Activated CD4-positive, alpha-beta T cell treated with anti-CD3 and anti-CD28 coated beads for 48 hours (primary cell): Measurements from ENCODE around the gene PDZD4.

Source experiments
- DNase-seq: peaks from one replicate; pipeline ENCODE4 v3.0.0-alpha.2; 2020

PDZD4 gene

DNA sequence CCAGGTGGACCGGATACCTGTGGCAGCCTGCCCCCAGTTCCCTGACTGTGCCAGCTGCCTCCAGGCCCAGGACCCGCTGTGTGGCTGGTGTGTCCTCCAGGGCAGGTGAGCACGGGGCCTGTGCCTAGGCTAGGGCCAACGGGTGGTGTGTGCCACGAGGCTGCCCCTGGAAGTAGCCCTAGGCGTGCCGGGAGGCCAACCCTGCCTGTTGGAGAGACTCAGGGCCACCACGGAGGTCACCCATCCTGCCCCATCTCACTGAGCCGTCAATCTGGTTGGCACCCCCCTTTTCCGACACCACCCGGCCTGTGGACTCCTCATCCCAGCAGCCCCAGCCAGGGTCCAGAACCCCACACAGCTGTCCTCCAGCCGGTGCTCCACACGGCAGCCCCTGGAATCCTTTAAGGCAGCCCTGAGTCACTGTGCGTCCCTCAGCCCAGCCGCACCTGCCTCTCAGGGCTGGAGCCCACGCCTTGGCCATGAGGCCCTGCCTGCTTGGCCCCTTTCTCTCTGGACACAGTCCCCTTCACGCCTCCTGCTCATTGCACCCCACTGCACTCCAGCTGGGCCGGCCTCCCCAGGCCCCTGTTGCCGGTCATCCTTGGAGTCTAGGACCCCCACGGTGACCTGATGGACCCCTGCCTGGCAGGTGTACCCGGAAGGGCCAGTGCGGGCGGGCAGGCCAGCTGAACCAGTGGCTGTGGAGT lies 61.0 kb downstream of the PDZD4 start:
- peak; percentile 1 for DNase-seq

DNA sequence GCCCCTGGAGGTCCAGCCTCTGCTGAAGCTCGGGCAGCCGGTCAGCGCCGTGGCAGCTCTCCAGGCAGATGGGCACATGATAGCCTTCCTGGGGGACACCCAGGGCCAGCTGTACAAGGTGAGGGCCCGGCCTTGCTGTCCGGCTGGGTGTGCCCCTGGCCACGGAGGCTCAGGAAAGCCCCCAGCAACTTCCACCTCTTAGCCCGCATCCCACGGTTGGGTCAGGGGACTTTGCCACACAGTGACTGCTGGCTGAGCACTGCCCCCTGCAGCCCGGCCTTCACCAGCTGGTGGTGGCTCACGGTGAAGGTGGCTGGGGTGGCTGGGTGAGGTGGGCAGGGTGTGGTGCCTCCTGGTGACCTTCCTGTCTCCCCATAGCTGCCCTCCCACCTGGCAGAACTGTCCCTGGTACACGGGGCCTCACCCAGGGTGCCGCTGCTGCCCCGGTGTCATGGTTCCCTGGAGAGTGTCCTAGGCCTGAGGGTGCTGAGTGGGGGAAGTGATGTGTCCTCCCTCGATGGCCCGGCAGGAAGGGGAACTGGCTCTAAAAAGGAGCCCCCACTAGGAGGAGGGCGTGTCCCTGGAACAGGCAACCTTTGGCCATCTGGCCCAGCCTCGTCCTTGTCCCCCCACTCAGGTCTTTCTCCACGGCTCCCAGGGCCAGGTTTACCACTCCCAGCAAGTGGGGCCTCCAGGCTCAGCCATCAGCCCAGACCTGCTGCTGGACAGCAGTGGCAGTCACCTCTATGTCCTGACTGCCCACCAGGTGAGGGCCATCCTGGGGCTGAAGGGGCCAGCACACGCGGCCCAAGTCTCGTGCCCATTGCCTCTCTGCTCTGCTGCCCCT lies 61.8 kb downstream of the PDZD4 start:
- peak; percentile 2 for DNase-seq

DNA sequence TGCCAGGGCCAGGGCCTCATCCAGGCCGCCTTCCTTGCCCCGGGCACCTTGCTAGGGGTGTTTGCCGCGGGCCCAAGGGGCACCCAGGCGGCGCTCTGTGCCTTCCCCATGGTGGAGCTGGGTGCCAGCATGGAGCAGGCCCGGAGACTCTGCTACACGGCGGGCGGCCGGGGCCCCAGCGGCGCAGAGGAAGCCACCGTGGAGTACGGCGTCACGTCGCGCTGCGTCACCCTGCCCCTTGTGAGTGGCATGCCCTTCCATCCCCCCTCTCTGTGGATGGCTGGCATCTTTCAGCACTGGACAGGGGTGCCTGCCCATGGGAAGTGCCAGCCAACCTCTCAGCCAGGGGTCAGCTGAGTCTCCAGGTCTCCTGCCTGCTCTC lies 62.7 kb downstream of the PDZD4 start:
- DNase-seq: no peak

DNA sequence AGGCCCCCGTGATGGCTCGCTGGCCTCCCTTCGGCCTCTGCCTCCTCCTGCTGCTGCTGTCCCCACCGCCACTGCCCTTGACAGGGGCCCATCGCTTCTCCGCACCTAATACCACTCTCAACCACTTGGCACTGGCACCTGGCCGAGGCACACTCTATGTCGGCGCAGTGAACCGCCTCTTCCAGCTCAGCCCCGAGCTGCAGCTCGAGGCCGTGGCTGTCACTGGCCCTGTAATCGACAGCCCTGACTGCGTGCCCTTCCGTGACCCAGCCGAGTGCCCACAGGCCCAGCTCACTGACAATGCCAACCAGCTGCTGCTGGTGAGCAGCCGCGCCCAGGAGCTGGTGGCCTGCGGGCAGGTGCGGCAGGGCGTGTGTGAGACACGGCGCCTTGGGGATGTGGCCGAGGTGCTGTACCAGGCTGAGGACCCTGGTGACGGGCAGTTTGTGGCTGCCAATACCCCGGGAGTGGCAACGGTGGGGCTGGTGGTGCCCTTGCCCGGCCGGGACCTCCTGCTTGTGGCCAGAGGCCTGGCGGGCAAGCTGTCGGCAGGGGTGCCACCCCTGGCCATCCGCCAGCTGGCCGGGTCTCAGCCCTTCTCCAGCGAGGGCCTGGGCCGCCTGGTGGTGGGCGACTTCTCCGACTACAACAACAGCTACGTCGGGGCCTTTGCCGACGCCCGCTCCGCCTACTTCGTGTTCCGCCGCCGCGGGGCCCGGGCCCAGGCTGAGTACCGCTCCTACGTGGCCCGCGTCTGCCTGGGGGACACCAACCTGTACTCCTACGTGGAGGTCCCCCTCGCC lies 63.3 kb downstream of the PDZD4 start:
- DNase-seq: no peak

DNA sequence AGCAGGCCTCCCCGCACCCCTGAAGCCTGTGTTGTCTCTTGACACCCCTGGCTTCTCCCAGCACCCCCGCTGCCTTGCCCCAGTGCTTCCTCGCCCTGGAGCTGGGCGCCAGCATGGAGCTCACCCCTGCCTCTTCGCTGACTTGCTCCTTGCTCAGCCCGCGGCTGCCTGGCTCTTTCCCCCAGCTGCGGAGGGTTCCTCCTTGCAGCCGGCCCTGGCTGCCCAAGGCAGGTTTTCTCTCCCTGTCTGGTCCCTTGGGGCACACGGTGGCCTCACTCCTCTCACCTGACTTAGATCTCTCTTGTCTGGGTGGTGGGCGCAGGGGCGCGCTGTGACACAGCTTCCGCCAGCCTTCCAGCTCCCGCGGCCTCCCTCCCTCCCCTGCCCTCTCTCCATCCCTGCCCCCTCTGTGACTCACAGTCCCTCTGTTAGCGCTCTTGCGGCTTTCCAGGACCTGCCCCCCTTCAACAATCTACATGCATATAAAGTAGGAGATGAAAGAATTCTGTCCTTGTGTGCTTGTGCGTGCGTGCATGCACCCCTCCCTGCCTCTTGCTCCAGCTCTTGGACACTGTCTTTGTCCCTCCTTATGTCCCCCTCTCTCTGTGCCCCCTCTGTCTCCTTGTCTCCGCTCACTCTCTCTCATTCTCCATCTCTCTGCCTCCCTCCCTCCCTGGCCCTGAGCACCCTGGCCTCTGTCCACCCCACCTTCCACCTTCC lies 64.1 kb downstream of the PDZD4 start:
- DNase-seq: peak; percentile 49

DNA sequence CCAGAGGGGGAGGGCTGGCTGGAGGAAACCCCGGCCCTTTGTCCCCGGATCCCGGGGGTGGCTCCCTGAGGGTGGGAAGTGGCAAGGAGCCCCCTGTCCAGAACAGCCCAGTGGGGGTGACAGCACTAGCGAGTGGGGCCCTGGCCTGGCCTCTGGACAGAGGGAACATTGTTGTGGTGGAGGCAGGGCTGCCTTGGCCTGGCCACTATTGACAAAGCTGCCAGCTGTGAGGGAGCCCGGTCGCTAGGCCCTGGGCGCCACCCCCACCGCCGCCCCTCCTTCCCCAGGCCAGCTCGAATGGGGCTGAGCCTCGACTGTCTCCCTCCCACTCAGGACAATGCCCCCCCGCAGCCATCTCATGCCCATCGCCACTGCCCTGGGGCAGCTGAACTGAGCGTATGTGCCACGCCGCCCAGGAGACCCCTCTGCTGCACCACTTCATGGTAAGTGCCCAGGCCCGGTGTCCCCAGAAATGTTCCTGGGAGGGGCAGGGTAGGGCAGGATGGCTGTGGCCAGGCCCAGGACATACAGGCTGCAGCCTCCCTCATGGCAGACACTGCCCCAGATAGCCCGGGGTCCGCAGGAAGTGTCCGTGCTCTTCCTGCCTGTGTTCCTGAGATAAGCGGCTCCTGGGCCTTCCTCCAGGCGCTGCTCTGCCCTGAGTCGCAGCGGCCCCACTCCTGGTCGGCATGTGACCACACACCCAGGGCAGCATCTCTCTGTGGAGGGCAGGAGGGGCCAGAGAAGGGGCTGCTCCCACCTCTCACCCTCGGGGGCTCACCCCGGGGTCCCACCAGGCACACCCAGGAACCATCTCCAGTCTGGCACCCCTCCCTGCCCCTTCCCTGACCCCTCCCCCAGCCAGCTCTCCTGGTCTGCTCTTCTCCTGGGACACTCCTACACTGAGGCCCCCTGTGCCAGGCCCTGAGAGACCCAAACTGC lies 64.9 kb downstream of the PDZD4 start:
- DNase-seq: peak; percentile 1

DNA sequence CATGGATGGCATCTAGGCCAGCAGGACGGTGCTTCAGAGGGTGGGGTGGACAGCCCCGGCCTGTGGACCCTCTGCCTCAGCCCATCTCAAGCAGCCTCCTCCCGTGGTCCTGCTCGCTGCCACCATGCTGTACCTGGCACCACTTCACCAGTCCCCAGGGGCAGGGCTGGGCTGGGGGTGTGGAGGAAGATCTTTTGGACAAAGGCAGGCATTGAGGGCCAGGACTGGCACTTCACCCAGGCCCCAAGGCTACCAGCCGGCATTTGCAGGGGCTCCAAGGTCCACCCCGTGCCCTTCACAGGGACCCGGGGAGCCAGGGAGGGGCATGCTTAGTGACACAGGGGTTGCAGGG lies 65.6 kb downstream of the PDZD4 start:
- peak; percentile 1 for DNase-seq

DNA sequence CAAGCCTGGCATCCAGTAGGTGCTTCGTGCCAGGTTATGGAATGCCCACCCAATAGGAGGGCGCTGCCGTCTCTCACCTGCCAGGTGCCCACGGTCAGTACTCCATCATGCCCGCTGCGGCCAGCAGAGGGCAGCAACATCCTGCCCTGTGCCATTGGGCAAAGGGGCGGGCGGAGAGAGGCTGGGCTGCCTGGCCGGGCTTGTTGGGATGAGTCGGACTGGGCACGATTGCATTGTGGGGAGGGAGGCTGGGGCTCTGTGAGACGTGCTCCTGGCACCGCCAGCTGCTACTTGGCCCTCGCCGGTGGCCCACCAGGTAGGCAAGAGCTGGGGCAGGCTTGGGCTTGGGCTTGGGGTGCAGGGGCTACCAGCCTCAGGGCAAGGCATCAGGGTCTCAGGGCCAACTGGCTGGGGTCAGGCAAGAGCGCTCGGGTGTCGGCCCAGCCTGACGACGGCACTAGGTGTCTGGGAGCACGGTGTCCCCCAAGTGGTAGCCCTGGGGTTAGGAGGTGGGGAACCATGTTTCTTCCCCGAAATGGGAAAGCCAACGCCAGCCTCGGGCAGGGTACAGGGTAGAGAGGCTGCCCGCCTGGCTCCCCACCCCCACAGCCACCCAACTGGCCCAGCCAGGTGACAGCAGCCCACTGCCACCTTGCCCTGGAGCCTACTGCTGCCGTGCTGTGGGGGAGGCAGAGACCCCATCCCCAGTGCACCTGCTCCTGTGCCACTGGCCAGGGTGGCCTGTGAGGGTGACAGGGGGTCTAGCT lies 66.2 kb downstream of the PDZD4 start, which contains the start of gene PLXNB3:
PLXNB3 (plus strand) TSS at position 261 of the 767 bp plus-strand sequence. CDS start 1,287 bp downstream, outside the sequence.
- DNase-seq: peak; percentile 82

DNA sequence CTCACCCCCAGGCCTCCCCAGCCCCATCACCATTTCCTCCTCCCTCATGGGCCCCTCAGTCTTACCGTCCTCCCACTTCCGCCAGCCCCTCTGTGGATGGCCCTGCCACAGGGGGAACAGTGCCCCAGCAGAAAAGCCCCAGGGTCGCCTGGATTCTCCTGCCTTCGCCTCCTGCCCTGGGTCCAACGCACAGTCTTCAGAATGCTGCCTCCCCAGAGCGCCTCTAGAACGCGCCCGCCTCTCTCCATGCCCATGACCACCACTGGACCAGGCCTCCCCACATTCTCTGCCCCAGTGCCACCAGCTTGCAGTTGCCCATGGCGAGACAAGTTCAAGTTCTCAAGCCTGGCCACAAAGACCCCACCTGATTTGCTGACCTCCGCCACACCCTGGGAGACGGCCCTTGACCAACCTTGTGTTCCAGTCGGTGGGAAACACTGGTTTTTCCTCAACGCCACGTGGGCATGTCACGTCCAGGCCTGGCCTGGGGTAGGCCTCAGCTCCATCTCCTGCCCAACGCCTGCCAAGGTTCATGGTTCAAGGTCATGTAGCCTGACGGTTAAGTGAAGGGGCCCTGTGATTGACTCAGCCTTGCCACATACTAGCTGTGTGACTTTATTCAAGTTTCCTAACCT lies 66.9 kb downstream of the PDZD4 start:
- no peak for DNase-seq

DNA sequence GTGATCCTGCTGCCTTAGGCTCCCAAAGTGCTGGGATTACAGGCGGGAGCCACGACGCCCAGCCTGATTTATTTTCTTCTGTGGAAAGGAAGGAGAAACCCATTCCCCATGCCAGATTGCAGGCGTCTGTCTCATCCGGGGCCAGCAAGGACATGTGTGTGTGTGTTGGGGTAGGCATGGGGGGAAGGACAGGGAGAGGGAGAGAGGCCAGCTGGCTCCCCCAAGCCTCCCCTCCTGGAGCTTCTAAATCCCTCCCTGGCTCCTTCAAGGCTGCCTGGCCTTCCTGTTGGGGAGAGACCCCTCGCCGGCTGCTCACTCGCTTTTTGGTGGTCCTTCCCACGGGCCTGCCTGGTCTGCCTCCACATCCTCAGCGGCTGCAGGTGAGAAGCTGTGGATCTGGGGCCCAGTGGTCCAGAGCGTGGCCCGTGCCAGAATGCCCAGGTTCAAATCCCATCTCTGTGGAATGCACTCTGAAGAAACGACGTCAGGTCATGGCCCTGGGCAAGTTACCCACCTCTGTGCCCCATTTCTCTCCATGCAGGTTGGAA lies 67.6 kb downstream of the PDZD4 start:
- no peak for DNase-seq

DNA sequence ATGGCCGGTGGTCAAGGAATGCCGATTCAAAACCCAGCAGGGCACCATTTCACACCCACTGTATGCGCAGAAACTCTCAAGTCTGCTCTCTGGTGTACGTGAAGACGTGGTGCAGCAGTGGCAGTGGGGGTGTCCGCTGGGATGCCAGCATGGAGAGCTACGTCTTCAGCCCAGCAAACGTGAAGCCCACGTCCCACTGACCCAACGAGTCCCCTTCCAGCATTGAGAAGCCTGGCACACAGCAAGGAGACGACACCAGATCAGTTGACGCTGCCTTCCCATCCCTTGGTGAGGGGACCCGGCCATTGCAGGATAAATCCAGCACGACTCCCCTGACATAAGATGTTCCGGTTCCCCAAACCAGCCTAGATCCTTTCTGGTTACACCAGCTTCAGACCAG lies 68.5 kb downstream of the PDZD4 start:
- DNase-seq: no peak

DNA sequence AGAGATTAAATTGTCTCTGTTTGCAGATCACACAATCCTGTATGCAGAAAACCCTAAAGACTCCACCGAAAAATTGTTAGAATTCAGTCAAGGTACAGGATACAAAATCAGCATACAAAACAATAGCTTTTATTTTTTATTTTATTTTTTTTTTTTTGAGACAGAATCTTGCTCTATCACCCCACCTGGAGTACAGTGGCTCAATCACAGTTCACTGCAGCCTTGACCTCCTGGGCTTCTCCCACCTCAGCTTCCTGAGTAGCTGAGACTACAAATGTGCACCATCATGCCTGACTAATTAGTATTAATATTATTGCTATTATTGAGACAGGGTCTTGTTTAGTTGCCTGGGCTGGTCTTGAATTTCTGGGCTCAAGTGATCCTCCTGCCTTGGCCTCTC lies 75.2 kb downstream of the PDZD4 start:
- no peak for DNase-seq
